NCI-H1105 (cell line): ENCODE data around the gene THOC1.
A peak's percentile ranks its signal among the peaks of the same experiment; 100 is the strongest.

Experiments used
- DNase-seq: peaks from one replicate; lab custom pipeline; 2025; lab: John Stamatoyannopoulos, UW

Gene THOC1

GRCh38 chr18:213505-213904 is 54.3 kb downstream of the THOC1 start:
- no peak for DNase-seq

- no peak for DNase-seq
Observed at GRCh38 chr18:212780-213179, 55.1 kb downstream of the THOC1 start.

- DNase-seq = no peak
Observed at GRCh38 chr18:211582-211981, 56.3 kb downstream of the THOC1 start.

GRCh38 chr18:210733-211132 is 57.1 kb downstream of the THOC1 start:
- no peak for DNase-seq

GRCh38 chr18:210075-210474 is 57.8 kb downstream of the THOC1 start:
- DNase-seq = no peak

- no peak for DNase-seq
Observed at GRCh38 chr18:199768-200167, 68.1 kb downstream of the THOC1 start.

- no peak for DNase-seq
Observed at GRCh38 chr18:199214-199613, 68.6 kb downstream of the THOC1 start.

- DNase-seq = no peak
Observed at GRCh38 chr18:195651-196050, 72.2 kb downstream of the THOC1 start.

GRCh38 chr18:192801-193200 is 75.0 kb downstream of the THOC1 start:
- no peak for DNase-seq

- DNase-seq = no peak
Observed at GRCh38 chr18:191725-192124, 76.1 kb downstream of the THOC1 start.

- no peak for DNase-seq
Observed at GRCh38 chr18:189254-189653, 78.6 kb downstream of the THOC1 start.

GRCh38 chr18:183769-184168 is 84.1 kb downstream of the THOC1 start:
- peak; percentile 23 for DNase-seq

- no peak for DNase-seq
Observed at GRCh38 chr18:181711-182110, 86.1 kb downstream of the THOC1 start.

- no peak for DNase-seq
Observed at GRCh38 chr18:179499-179898, 88.3 kb downstream of the THOC1 start.

- DNase-seq = no peak
Observed at GRCh38 chr18:172361-172760, 95.5 kb downstream of the THOC1 start.
